HEK293T (cell line): ENCODE data around the gene CAPZA2.
"Not testable (repeated sequence)": the region's sequence is repeated elsewhere in the genome, so short reads cannot be mapped to it uniquely, and the experiment has no call there.

Experiments used
- CTCF ChIA-PET: fragments of 350-600 bp; formaldehyde crosslinking; extraction: SDS; loops from one replicate; lab custom pipeline; 2021; ENCODE audit warnings: antibody characterized with exemption, inconsistent platforms; lab: Yijun Ruan, JAX
- POLR2A ChIA-PET: fragments of 350-600 bp; formaldehyde crosslinking; extraction: SDS; loops from one replicate; lab custom pipeline; 2020; ENCODE audit warnings: antibody characterized with exemption, inconsistent platforms; lab: Yijun Ruan, JAX
- DNase-seq: peaks from one replicate; pipeline ENCODE4 v3.0.0; 2012; ENCODE audit warnings: mixed read lengths; ENCODE audit errors: extremely low spot score
- ARNT ChIP-seq: fragments of 450-650 bp; IDR thresholded peaks from 2 replicates; pipeline ENCODE4 v1.6.1; 2017; ENCODE audit warnings: mild to moderate bottlenecking
- BHLHE40 ChIP-seq: fragments of 450-650 bp; IDR thresholded peaks from 2 replicates; pipeline ENCODE4 v1.6.1; 2016; ENCODE audit warnings: mild to moderate bottlenecking, moderate library complexity, borderline replicate concordance
- CTBP1 ChIP-seq: fragments of 450-650 bp; IDR thresholded peaks from 2 replicates; pipeline ENCODE4 v1.6.1; 2016; ENCODE audit warnings: borderline replicate concordance
- ELF4 ChIP-seq: fragments of 450-650 bp; IDR thresholded peaks from 2 replicates; pipeline ENCODE4 v1.6.1; 2017; ENCODE audit warnings: antibody characterized with exemption
- FOXA1 ChIP-seq: fragments of 450-650 bp; IDR thresholded peaks from 2 replicates; pipeline ENCODE4 v1.6.1; 2016; ENCODE audit warnings: mild to moderate bottlenecking
- FOXK2 ChIP-seq: fragments of 450-650 bp; IDR thresholded peaks from 2 replicates; pipeline ENCODE4 v1.6.1; 2016; ENCODE audit warnings: mild to moderate bottlenecking
- FOXM1 ChIP-seq: fragments of 450-650 bp; IDR thresholded peaks from 2 replicates; pipeline ENCODE4 v1.6.1; 2017; ENCODE audit warnings: mild to moderate bottlenecking, borderline replicate concordance
- HDGF ChIP-seq: fragments of 450-650 bp; IDR thresholded peaks from 2 replicates; pipeline ENCODE4 v1.6.1; 2017; ENCODE audit warnings: antibody characterized with exemption, borderline replicate concordance
- L3MBTL2 ChIP-seq: fragments of 450-650 bp; conservative IDR thresholded peaks from 2 replicates; pipeline ENCODE4 v1.6.1; 2016; ENCODE audit warnings: mild to moderate bottlenecking
- LEF1 ChIP-seq: fragments of 450-650 bp; IDR thresholded peaks from 2 replicates; pipeline ENCODE4 v1.6.1; 2017; ENCODE audit warnings: mild to moderate bottlenecking, borderline replicate concordance
- NFRKB ChIP-seq: fragments of 450-650 bp; IDR thresholded peaks from 2 replicates; pipeline ENCODE4 v1.6.1; 2016; ENCODE audit warnings: mild to moderate bottlenecking, moderate library complexity
- SP1 ChIP-seq: fragments of 450-650 bp; IDR thresholded peaks from 2 replicates; pipeline ENCODE4 v1.6.1; 2017
- SUZ12 ChIP-seq: fragments of 450-650 bp; IDR thresholded peaks from 2 replicates; pipeline ENCODE4 v1.6.1; 2016; ENCODE audit warnings: mild to moderate bottlenecking
- TARDBP ChIP-seq: fragments of 450-650 bp; IDR thresholded peaks from 2 replicates; pipeline ENCODE4 v1.6.1; 2016
- ZNF384 ChIP-seq: fragments of 450-650 bp; IDR thresholded peaks from 2 replicates; pipeline ENCODE4 v1.6.1; 2016
- TF ChIP-seq, protein P1 (sequence below): fragments of 450-650 bp; IDR thresholded peaks from 2 replicates; pipeline ENCODE4 v1.6.1; 2016

Gene CAPZA2

DNA sequence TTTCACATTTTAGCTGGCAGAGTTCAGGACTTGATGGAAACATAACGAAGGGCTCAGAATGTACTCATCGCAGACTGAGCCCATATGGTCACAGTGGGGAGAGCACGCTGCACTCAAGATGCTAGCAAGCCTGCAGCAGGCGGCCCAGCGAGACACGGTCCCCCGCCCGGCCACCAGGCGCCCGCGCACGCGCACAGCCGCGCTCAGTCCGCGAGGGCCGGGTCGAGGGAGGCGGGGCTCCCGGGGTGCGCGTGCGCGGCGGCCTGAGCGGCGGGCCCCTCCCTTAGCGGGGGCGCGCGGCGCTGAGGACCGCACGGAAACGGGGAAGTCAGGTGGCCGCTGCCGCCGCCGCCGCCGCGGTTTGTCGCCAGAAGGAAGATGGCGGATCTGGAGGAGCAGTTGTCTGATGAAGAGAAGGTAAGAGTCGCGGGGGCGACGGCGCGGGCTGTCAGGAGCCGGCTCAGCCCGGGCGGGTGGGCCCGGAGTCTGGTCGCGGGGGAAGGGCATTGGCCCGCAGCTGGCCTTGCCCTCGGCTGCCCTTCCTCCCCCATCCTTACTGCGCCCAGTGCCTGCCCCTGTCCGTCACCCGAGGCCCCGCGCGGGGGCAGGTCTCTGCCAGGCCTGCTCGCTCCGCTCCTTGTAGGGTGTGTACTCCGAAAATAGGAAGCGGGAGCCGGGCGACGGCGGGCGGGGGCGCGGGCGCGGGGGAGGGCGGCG, at the start of gene CAPZA2:
CAPZA2 (plus strand) TSS at position 354 of the 717 bp plus-strand sequence; CDS start at position 379, 25 bp downstream.
- ChIA-PET CTCF (interaction anchor here (1.4 kb wide), 1 partner anchor 68 kb away, joined by 3 read pairs; no protein-coding TSS in a partner anchor), POLR2A (no interaction called here)
- peak; percentile 100 for DNase-seq
- TF ChIP-seq ZNF384 (no peak), ARNT (peak; percentile 60), L3MBTL2 (peak; percentile 92), FOXM1 (peak; percentile 83; the same call in 1 of the 2 replicates), SUZ12 (no peak), BHLHE40 (no peak), FOXK2 (no peak), FOXA1 (no peak)
- TF ChIP-seq, protein P1, sequence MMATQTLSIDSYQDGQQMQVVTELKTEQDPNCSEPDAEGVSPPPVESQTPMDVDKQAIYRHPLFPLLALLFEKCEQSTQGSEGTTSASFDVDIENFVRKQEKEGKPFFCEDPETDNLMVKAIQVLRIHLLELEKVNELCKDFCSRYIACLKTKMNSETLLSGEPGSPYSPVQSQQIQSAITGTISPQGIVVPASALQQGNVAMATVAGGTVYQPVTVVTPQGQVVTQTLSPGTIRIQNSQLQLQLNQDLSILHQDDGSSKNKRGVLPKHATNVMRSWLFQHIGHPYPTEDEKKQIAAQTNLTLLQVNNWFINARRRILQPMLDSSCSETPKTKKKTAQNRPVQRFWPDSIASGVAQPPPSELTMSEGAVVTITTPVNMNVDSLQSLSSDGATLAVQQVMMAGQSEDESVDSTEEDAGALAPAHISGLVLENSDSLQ, result peak; percentile 79

DNA sequence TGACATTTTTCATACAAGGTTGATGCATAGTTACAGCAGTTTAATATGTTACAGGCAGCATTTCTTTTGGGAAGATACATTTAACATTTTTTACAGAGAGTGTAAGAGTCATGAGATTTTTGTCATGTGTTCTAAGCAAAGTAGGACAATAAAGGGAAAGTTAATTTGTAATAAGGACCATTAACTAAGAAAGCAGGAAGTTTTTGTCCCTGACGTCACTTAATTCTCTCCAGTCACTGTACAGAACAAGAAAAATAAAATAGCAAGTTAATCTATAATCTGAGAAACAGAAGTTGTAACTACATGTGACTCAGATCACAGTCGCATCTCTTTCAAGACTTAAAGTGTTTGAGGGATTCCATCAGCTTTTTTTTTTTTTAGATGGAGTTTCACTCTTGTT, 49.5 kb upstream of the CAPZA2 start:
- ChIA-PET CTCF (interaction anchor here (0.6 kb wide), 2 partner anchors 281 to 383 kb away, joined by 4 to 7 read pairs; no protein-coding TSS in a partner anchor), POLR2A (no interaction called here)
- DNase-seq, result no peak
- TF ChIP-seq FOXM1, result no peak
- TF ChIP-seq LEF1, result no peak
- TF ChIP-seq ZNF384, result no peak
- TF ChIP-seq FOXA1, result no peak
- TF ChIP-seq, protein P1, result no peak
- TF ChIP-seq HDGF, result no peak
- no peak for TF ChIP-seq L3MBTL2
- no peak for TF ChIP-seq TARDBP
- TF ChIP-seq SP1, result no peak
- no peak for TF ChIP-seq CTBP1
- TF ChIP-seq SUZ12, result no peak
- no peak for TF ChIP-seq BHLHE40
- TF ChIP-seq ARNT, result no peak
- no peak for TF ChIP-seq FOXK2
- no peak for TF ChIP-seq ELF4
- TF ChIP-seq NFRKB, result no peak

GRCh38 chr7:116813371-116813770, 49.0 kb upstream of the CAPZA2 start:
- CTCF ChIA-PET, result interaction anchor here (0.6 kb wide), 1 partner anchor 384 kb away, joined by 7 read pairs; no protein-coding TSS in a partner anchor
- DNase-seq, POLR2A ChIA-PET: not testable (repeated sequence)

DNA sequence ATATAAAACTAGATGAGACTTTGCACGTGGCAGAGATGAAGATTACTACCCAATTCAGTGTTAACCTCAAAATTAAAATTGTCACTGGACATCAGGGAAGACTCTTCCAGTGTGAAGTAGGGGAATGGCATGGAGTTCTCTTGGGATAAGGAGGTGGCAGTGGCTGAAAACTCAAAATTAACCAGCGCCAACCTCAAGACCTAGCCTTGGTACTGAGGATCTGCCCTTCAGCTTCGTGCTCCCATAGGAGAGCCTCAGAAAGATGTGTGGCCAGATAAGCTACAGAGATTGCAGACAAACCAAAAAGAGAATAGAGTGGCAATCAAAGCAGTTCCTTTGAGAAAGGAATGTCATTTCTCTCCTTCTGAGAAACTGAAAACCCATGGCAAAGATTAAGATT, 47.3 kb upstream of the CAPZA2 start:
- DNase-seq, result no peak
- CTCF ChIA-PET, result no interaction called here
- TF ChIP-seq SP1, result no peak
- TF ChIP-seq FOXA1, result no peak
- no peak for TF ChIP-seq ZNF384
- TF ChIP-seq TARDBP, result no peak
- TF ChIP-seq ELF4, result no peak
- no peak for TF ChIP-seq BHLHE40
- no peak for TF ChIP-seq FOXK2
- no peak for TF ChIP-seq NFRKB
- no peak for TF ChIP-seq L3MBTL2
- no peak for TF ChIP-seq CTBP1
- TF ChIP-seq HDGF, result no peak
- no peak for TF ChIP-seq LEF1
- TF ChIP-seq, protein P1, result no peak
- TF ChIP-seq ARNT, result no peak
- TF ChIP-seq SUZ12, result no peak
- TF ChIP-seq FOXM1, result no peak
- POLR2A ChIA-PET, result no interaction called here

GRCh38 chr7:116820149-116820548, 42.2 kb upstream of the CAPZA2 start:
- ChIA-PET CTCF (no interaction called here), POLR2A (interaction anchor here (0.6 kb wide), 1 partner anchor 613 kb away, joined by 3 read pairs; no protein-coding TSS in a partner anchor)
- DNase-seq, result no peak
- no peak for TF ChIP-seq ELF4
- TF ChIP-seq FOXM1, result no peak
- no peak for TF ChIP-seq SP1
- no peak for TF ChIP-seq LEF1
- TF ChIP-seq, protein P1, result no peak
- no peak for TF ChIP-seq HDGF
- no peak for TF ChIP-seq L3MBTL2
- TF ChIP-seq FOXK2, result no peak
- TF ChIP-seq CTBP1, result no peak
- no peak for TF ChIP-seq BHLHE40
- no peak for TF ChIP-seq TARDBP
- no peak for TF ChIP-seq ZNF384
- TF ChIP-seq FOXA1, result no peak
- TF ChIP-seq NFRKB, result no peak
- TF ChIP-seq ARNT, result no peak
- no peak for TF ChIP-seq SUZ12

DNA sequence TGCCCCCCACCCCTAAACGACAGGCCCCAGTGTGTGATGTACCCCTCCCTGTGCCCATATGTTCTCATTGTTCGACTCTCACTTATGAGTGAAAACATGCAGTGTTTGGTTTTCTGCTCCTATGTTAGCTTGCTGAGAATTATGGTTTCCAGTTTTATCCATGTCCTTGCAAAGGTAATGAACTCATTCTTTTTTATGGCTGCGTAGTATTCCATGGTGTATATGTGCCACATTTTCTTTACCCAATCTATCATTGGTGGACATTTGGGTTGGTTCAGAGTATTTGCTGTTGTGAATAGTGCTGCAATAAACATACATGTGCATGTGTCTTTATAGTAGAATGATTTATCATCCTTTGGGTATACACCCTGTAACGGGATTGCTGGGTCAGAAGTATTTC, 40.7 kb upstream of the CAPZA2 start:
- DNase-seq, CTCF ChIA-PET, POLR2A ChIA-PET: not testable (repeated sequence)
